RWPE2 (cell line): ENCODE measurements around the gene MRGPRF.

ENCODE experiments used
- ATAC-seq: fragments of 200-7000 bp; cut with Tn5 transposase; 3 replicates; pipeline ENCODE4 v1.9.1; 2021; ENCODE audit warnings: low read depth
- DNase-seq: peaks from one replicate; pipeline ENCODE4 v3.0.0-alpha.2; 2020; ENCODE audit warnings: low spot score
- H3K27ac ChIP-seq: fragments of 450-650 bp; 2 replicates; pipeline ENCODE4 v1.5.1; 2017; ENCODE audit warnings: mild to moderate bottlenecking; ENCODE audit not compliant: poor library complexity, severe bottlenecking
- H3K27me3 ChIP-seq: fragments of 250-450 bp; sonication (Bioruptor Pico); 2 replicates; pipeline ENCODE4 v1.5.1; 2021; ENCODE audit warnings: mild to moderate bottlenecking, moderate library complexity; ENCODE audit not compliant: insufficient read depth, poor library complexity, severe bottlenecking
- H3K36me3 ChIP-seq: fragments of 250-450 bp; sonication (Bioruptor Pico); 2 replicates; pipeline ENCODE4 v1.5.1; 2020; ENCODE audit warnings: low read depth, mild to moderate bottlenecking, moderate library complexity
- H3K4me1 ChIP-seq: fragments of 250-450 bp; sonication (Bioruptor Pico); 2 replicates; pipeline ENCODE4 v1.5.1; 2021; ENCODE audit warnings: mild to moderate bottlenecking, moderate library complexity; ENCODE audit not compliant: insufficient read depth, poor library complexity, severe bottlenecking
- H3K4me3 ChIP-seq: fragments of 250-450 bp; sonication (Bioruptor Pico); 2 replicates; pipeline ENCODE4 v1.5.1; 2021; ENCODE audit warnings: mild to moderate bottlenecking, moderate library complexity; ENCODE audit not compliant: severe bottlenecking
- H3K9me3 ChIP-seq: fragments of 250-450 bp; sonication (Bioruptor Pico); 2 replicates; pipeline ENCODE4 v1.5.1; 2021; ENCODE audit warnings: mild to moderate bottlenecking, moderate library complexity; ENCODE audit not compliant: severe bottlenecking
- TF ChIP-seq, protein P1 (sequence below): fragments of 450-650 bp; IDR thresholded peaks from one replicate; pipeline ENCODE4 v1.5.1; 2017; ENCODE audit warnings: mild to moderate bottlenecking, moderate library complexity; ENCODE audit not compliant: poor library complexity, severe bottlenecking

The MRGPRF gene

DNA sequence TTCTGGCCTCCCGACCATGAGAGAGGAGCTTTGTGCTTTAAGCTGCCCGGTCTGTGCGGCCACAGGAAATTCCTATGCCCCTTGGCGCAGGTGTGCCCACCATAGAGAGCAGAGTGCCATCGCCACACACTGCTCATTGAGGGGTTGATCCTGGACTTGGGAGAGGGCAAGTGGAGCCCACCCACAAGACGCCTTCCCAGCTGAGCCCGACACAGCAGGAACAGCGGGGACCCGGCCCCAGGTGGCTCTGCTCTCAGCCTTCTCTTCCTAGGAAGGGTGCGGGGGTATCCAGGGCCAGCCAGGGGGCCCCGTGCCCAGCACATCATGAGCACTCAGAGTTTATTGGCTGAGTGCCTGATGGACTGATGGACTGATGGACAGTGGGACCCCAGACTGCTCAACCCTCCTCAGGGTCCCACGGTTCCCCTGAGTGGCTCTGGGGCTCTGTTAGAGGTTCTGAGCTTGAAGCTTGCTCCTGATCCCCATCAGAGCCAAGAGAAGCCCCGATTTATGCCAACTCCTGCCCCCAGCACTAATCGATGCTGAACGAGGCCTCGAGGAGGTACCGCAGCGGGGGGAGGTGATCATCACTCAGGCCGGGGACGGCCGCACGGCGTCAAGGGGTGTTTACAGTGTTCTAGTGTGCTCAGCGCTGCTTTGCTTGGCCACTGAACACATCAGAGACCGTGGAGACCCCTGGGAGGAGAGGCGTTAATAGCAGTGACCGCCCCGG, 18.7 kb downstream of the MRGPRF start:
- peak; percentile 44 for DNase-seq
- no peak for ATAC-seq
- H3K9me3 ChIP-seq: no peaks in the 10 kb centered on the region
- H3K4me3 ChIP-seq: no peak overlapping the region
- no peaks in the 10 kb centered on the region for H3K36me3 ChIP-seq
- H3K27ac ChIP-seq: no peak overlapping the region
- H3K4me1 ChIP-seq: no peaks in the 10 kb centered on the region
- no peaks in the 10 kb centered on the region for H3K27me3 ChIP-seq
- TF ChIP-seq, protein P1, sequence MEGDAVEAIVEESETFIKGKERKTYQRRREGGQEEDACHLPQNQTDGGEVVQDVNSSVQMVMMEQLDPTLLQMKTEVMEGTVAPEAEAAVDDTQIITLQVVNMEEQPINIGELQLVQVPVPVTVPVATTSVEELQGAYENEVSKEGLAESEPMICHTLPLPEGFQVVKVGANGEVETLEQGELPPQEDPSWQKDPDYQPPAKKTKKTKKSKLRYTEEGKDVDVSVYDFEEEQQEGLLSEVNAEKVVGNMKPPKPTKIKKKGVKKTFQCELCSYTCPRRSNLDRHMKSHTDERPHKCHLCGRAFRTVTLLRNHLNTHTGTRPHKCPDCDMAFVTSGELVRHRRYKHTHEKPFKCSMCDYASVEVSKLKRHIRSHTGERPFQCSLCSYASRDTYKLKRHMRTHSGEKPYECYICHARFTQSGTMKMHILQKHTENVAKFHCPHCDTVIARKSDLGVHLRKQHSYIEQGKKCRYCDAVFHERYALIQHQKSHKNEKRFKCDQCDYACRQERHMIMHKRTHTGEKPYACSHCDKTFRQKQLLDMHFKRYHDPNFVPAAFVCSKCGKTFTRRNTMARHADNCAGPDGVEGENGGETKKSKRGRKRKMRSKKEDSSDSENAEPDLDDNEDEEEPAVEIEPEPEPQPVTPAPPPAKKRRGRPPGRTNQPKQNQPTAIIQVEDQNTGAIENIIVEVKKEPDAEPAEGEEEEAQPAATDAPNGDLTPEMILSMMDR: no peak

DNA sequence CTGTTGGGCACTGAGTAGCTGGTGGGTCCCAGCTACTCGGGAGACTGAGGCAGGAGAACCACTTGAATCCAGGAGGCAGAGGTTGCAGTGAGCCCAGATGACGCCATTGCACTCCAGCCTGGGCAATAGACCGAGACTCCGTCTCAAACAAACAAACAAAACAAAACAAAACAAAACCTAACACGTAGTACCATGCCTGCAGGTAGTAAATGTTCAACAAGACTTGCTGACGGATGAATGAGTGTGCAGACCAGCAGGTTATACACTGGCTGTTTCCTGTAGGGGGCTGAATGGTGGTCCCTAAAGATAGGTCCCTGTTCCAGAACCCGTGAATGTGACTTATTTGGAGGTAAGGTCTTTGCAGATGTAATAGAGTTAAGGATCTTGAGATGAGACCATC, 19.5 kb downstream of the MRGPRF start:
- DNase-seq: no peak
- Histone ChIP-seq H3K27me3 (no peaks in the 10 kb centered on the region), H3K4me3 (no peak overlapping the region), H3K27ac (no peak overlapping the region), H3K9me3 (no peaks in the 10 kb centered on the region), H3K4me1 (no peaks in the 10 kb centered on the region), H3K36me3 (no peaks in the 10 kb centered on the region)
- no peak for ATAC-seq
- TF ChIP-seq, protein P1: no peak

DNA sequence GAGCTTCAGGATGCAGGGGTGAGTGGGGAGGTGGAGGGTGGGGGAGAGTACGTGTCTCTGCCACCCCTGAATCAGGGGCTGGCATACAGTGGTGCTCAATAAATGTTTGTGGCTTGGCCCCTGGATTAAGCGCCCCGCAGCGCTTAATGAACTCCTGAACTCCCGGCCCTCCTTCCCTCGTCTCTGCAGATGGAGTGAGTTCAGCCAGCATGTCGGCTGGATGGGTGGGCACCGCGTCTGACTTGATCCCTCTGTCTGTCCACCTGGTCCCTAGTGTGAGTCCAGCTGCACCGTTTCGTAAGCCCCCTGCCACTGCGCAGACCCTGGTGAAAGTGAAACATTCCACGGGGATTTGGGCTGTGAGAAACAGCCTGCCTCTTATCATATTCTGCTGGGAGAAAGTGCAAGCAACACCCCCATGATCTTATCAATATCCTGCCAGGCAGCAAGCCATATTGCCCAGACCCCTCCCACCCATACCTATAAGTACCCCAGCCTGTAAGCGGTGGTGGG, 20.2 kb downstream of the MRGPRF start:
- ATAC-seq (no peak), DNase-seq (no peak)
- H3K27me3 ChIP-seq: no peaks in the 10 kb centered on the region
- H3K4me3 ChIP-seq: no peak overlapping the region
- H3K27ac ChIP-seq: no peak overlapping the region
- H3K36me3 ChIP-seq: no peaks in the 10 kb centered on the region
- TF ChIP-seq, protein P1: no peak
- no peaks in the 10 kb centered on the region for H3K9me3 ChIP-seq
- no peaks in the 10 kb centered on the region for H3K4me1 ChIP-seq

DNA sequence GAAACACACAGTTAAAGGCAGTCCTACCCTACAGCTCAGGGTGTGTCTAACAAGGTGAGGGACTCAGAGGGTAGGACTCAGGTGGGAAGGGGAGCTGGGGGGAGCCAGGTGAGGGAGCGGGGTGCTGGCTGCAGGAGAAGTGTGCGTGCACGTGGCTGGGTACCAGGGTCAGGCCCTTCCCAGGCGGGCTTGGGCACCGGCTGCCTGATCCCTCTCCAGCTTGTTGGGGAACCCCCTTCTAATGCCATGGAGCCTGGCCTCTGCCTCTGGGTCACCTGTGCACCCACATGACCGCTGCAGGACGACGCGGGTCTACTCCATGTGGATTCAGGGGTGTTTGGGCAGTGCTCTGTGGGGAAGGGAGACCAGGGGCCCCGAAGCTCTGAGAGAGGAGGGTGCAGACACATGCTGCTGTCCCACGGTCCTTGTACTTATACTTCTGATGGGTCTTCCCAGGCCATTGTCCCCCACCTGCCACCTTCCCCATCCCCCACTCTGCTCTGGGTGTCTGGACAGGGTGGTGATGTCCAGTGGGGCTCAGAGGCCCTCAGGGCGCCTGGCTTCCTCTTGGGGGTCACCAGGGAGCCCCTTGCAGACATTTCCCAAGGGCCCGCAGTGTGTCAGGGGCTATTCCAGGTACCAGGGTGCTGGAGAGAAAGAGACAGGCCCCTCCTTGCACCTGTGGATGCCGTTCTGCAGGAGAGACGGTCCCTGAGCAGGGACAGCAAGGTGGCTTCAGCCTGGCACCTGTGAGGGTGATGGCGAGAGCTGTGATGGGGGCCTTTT, 21.9 kb downstream of the MRGPRF start:
- DNase-seq: peak; percentile 34
- H3K27ac ChIP-seq: no peak overlapping the region
- no peaks in the 10 kb centered on the region for H3K36me3 ChIP-seq
- H3K9me3 ChIP-seq: no peaks in the 10 kb centered on the region
- H3K4me1 ChIP-seq: no peaks in the 10 kb centered on the region
- TF ChIP-seq, protein P1: no peak
- ATAC-seq: no peak
- H3K4me3 ChIP-seq: no peak overlapping the region
- H3K27me3 ChIP-seq: no peaks in the 10 kb centered on the region
